Activated T-helper 1 cell treated with anti-CD3 and anti-CD28 coated beads, Interleukin-12 subunit alpha, Interleukin-12 subunit beta, Interleukin-2, Interleukin-4 antibody, amounts not matched to agents 30 ng/mL and 10 ng/mL and 1 ng/mL, durations not matched to agents 14 hours and 24 hours and 36 hours (primary cell): ENCODE data around the gene SLC32A1. TPM values are rescaled to one million over a fixed set of nuclear protein-coding genes. Genes with fewer than 3 reads are reported as not detected.

Experiments
- DNase-seq: peaks from one replicate; pipeline ENCODE4 v3.0.0; 2021; ENCODE audit warnings: low spot score
- H3K27ac Mint-ChIP-seq: one replicate; pipeline ENCODE4 v1.8.0; 2021; ENCODE audit warnings: mild to moderate bottlenecking, mixed read lengths
- H3K27me3 Mint-ChIP-seq: one replicate; pipeline ENCODE4 v1.8.0; 2022; ENCODE audit warnings: mild to moderate bottlenecking, moderate library complexity, mixed read lengths; ENCODE audit not compliant: insufficient read depth
- H3K36me3 Mint-ChIP-seq: one replicate; pipeline ENCODE4 v1.8.0; 2021; ENCODE audit warnings: low read depth, mixed read lengths
- H3K4me1 Mint-ChIP-seq: one replicate; pipeline ENCODE4 v1.8.0; 2021; ENCODE audit warnings: low read depth, mixed read lengths
- H3K4me3 Mint-ChIP-seq: one replicate; pipeline ENCODE4 v1.8.0; 2021; ENCODE audit warnings: mild to moderate bottlenecking, moderate library complexity, mixed read lengths
- H3K9me3 Mint-ChIP-seq: one replicate; pipeline ENCODE4 v1.8.0; 2021; ENCODE audit warnings: mixed read lengths
- intact Hi-C: fragments of 100-400 bp; cut with micrococcal nuclease; formaldehyde crosslinking; loops from one replicate; pipeline ENCODE4 v1.15.1; 2024
- total RNA-seq: library from RNA; stranded (reverse); gene quantifications from 2 replicates; pipeline ENCODE4 v1.2.3, GENCODE V29; 2022

SLC32A1 gene
- total RNA-seq, 1 donor from 2014 or later = not detected

- Mint-ChIP-seq H3K4me3 (no peak overlapping the region), H3K9me3 (no peaks in the 10 kb centered on the region), H3K27me3 (peaks cover 25% of the 10 kb centered on the region), H3K36me3 (no peaks in the 10 kb centered on the region), H3K27ac (no peak overlapping the region), H3K4me1 (no peaks in the 10 kb centered on the region)
- no peak for DNase-seq
- intact Hi-C loops = no loop called here
Observed at GRCh38 chr20:38704136-38704535, 20.1 kb upstream of the SLC32A1 start.

GRCh38 chr20:38706509-38706908 is 17.8 kb upstream of the SLC32A1 start:
- Mint-ChIP-seq H3K36me3 (no peaks in the 10 kb centered on the region), H3K4me1 (no peaks in the 10 kb centered on the region), H3K27me3 (peaks cover 28% of the 10 kb centered on the region), H3K4me3 (no peak overlapping the region), H3K9me3 (no peaks in the 10 kb centered on the region), H3K27ac (no peak overlapping the region)
- DNase-seq = no peak
- intact Hi-C loops = no loop called here

GRCh38 chr20:38714308-38714707 is 10.0 kb upstream of the SLC32A1 start:
- H3K27me3 Mint-ChIP-seq = peaks cover 25% of the 10 kb centered on the region
- H3K27ac Mint-ChIP-seq = no peak overlapping the region
- intact Hi-C loops = no loop called here
- no peaks in the 10 kb centered on the region for H3K9me3 Mint-ChIP-seq
- H3K36me3 Mint-ChIP-seq = no peaks in the 10 kb centered on the region
- no peak overlapping the region for H3K4me3 Mint-ChIP-seq
- DNase-seq = no peak
- H3K4me1 Mint-ChIP-seq = no peaks in the 10 kb centered on the region

- intact Hi-C loops = no loop called here
- Mint-ChIP-seq H3K27me3 (peaks cover 34% of the 10 kb centered on the region), H3K9me3 (no peaks in the 10 kb centered on the region), H3K27ac (no peak overlapping the region), H3K4me1 (no peaks in the 10 kb centered on the region), H3K36me3 (no peaks in the 10 kb centered on the region), H3K4me3 (no peak overlapping the region)
- DNase-seq = no peak
Observed at GRCh38 chr20:38715646-38716045, 8.6 kb upstream of the SLC32A1 start.

- intact Hi-C loops = no loop called here
- no peak overlapping the region for H3K4me3 Mint-ChIP-seq
- peaks cover 6% of the 10 kb centered on the region for H3K36me3 Mint-ChIP-seq
- H3K9me3 Mint-ChIP-seq = no peaks in the 10 kb centered on the region
- H3K27ac Mint-ChIP-seq = peak overlapping the region; percentile 38
- peaks cover 29% of the 10 kb centered on the region for H3K4me1 Mint-ChIP-seq
- no peak for DNase-seq
- H3K27me3 Mint-ChIP-seq = peaks cover 80% of the 10 kb centered on the region
Observed at GRCh38 chr20:38722683-38723016, 1.6 kb upstream of the SLC32A1 start.

GRCh38 chr20:38723017-38723847 is 1.1 kb upstream of the SLC32A1 start:
- no peak overlapping the region for H3K4me3 Mint-ChIP-seq
- H3K4me1 Mint-ChIP-seq = peaks cover 35% of the 10 kb centered on the region
- H3K27ac Mint-ChIP-seq = peak overlapping the region; percentile 59
- H3K36me3 Mint-ChIP-seq = peaks cover 6% of the 10 kb centered on the region
- H3K9me3 Mint-ChIP-seq = peaks cover 3% of the 10 kb centered on the region
- intact Hi-C loops = no loop called here
- no peak for DNase-seq
- H3K27me3 Mint-ChIP-seq = peaks cover 82% of the 10 kb centered on the region

- peaks cover 86% of the 10 kb centered on the region for H3K27me3 Mint-ChIP-seq
- H3K36me3 Mint-ChIP-seq = peaks cover 6% of the 10 kb centered on the region
- no peak overlapping the region for H3K4me3 Mint-ChIP-seq
- H3K9me3 Mint-ChIP-seq = peaks cover 8% of the 10 kb centered on the region
- H3K27ac Mint-ChIP-seq = no peak overlapping the region
- intact Hi-C loops = no loop called here
- DNase-seq = no peak
- H3K4me1 Mint-ChIP-seq = peaks cover 43% of the 10 kb centered on the region
Observed at GRCh38 chr20:38724626-38725147, 401 bp downstream of the SLC32A1 start.

GRCh38 chr20:38725148-38725901 is 1.0 kb downstream of the SLC32A1 start:
- Mint-ChIP-seq H3K4me1 (peaks cover 49% of the 10 kb centered on the region), H3K4me3 (peak overlapping the region; percentile 32), H3K27ac (peak overlapping the region; percentile 87)

GRCh38 chr20:38725931-38726803 is 1.9 kb downstream of the SLC32A1 start:
- peaks cover 8% of the 10 kb centered on the region for H3K9me3 Mint-ChIP-seq
- H3K4me1 Mint-ChIP-seq = peaks cover 57% of the 10 kb centered on the region
- no peak for DNase-seq
- peaks cover 6% of the 10 kb centered on the region for H3K36me3 Mint-ChIP-seq
- intact Hi-C loops = no loop called here
- H3K27me3 Mint-ChIP-seq = peaks cover 86% of the 10 kb centered on the region
- H3K4me3 Mint-ChIP-seq = peak overlapping the region; percentile 35
- peak overlapping the region; percentile 87 for H3K27ac Mint-ChIP-seq

More at GRCh38 chr20:38725148-38725901, 1.0 kb downstream of the SLC32A1 start:
- Mint-ChIP-seq H3K36me3 (peaks cover 6% of the 10 kb centered on the region), H3K27me3 (peaks cover 86% of the 10 kb centered on the region), H3K9me3 (peaks cover 8% of the 10 kb centered on the region)
- intact Hi-C loops = no loop called here
- DNase-seq = no peak

GRCh38 chr20:38726804-38727606 is 2.7 kb downstream of the SLC32A1 start:
- intact Hi-C loops = loop anchor here (1.0 kb wide), 1 partner anchor 81 kb away; no protein-coding TSS in a partner anchor
- peak overlapping the region; percentile 35 for H3K4me3 Mint-ChIP-seq
- H3K4me1 Mint-ChIP-seq = peaks cover 64% of the 10 kb centered on the region
- DNase-seq = peak; percentile 26
- peaks cover 6% of the 10 kb centered on the region for H3K36me3 Mint-ChIP-seq
- H3K9me3 Mint-ChIP-seq = peaks cover 8% of the 10 kb centered on the region
- peak overlapping the region; percentile 85 for H3K27ac Mint-ChIP-seq
- H3K27me3 Mint-ChIP-seq = peaks cover 82% of the 10 kb centered on the region

GRCh38 chr20:38727607-38728190 is 3.4 kb downstream of the SLC32A1 start:
- intact Hi-C loops = loop anchor here (1.0 kb wide), 1 partner anchor 81 kb away; no protein-coding TSS in a partner anchor
- H3K36me3 Mint-ChIP-seq = peaks cover 5% of the 10 kb centered on the region
- H3K4me3 Mint-ChIP-seq = peak overlapping the region; percentile 35
- peaks cover 81% of the 10 kb centered on the region for H3K27me3 Mint-ChIP-seq
- DNase-seq = no peak
- peaks cover 8% of the 10 kb centered on the region for H3K9me3 Mint-ChIP-seq
- peak overlapping the region; percentile 85 for H3K27ac Mint-ChIP-seq
- H3K4me1 Mint-ChIP-seq = peaks cover 64% of the 10 kb centered on the region
